ENCODE measurements around the gene OR8B8. TPM values are rescaled to one million over a fixed set of nuclear protein-coding genes. Genes with fewer than 3 reads are reported as not detected.

The OR8B8 gene
- total and polyA plus RNA-seq, 10 of the 15 experiments (the other 5 are each of a cell fraction or from before 2014, with no cell fraction given), result not detected

GRCh38 chr11:124421043-124421442, 24.5 kb downstream of the OR8B8 start:
- Histone ChIP-seq H3K4me2 (ENCODE audit: control insufficient read depth, insufficient read depth) (no peak overlapping the region), H3K27ac (ENCODE audit: control insufficient read depth, insufficient read depth) (no peak overlapping the region), H3K4me1 (ENCODE audit: control insufficient read depth, insufficient read depth, low read length) (no peaks in the 10 kb centered on the region), H3K4me3 (no peak overlapping the region), H4K20me1 (ENCODE audit: control insufficient read depth, insufficient read depth) (no peaks in the 10 kb centered on the region; the same call in 1 of the 2 replicates), H3K9me3 (replicated peaks; ENCODE audit: control insufficient read depth, insufficient read depth, low read length) (no peaks in the 10 kb centered on the region), H3K79me2 (ENCODE audit: control insufficient read depth, insufficient read depth, low read length) (no peaks in the 10 kb centered on the region), H3K27me3 (replicated peaks in 1 of 2; ENCODE audit: control insufficient read depth in 2 of 2, insufficient read depth in 2 of 2, low read length in 1 of 2) (peaks cover 0 to 2% of the 10 kb centered on the region in 2 experiments; a peak in 1 of 4 replicates), H3K36me3 (ENCODE audit: control insufficient read depth in 2 of 2, insufficient read depth in 2 of 2, low read length in 1 of 2) (no peaks in the 10 kb centered on the region), H2AFZ (ENCODE audit: control insufficient read depth, low read depth, low read length) (no peak overlapping the region), H3K9ac (ENCODE audit: control insufficient read depth, insufficient read depth, low read length) (no peak overlapping the region)
- BruUV-seq (replicated peaks), result no TSS peak
- ChIA-PET CTCF (no interaction called here), RAD21 (ENCODE audit: unreplicated experiment) (no interaction called here), POLR2A (no interaction called here), SMC1A (ENCODE audit: uncharacterized antibody, unreplicated experiment) (interaction anchor here (2.3 kb wide), 1 partner anchor 10 kb away, joined by 6 read pairs; no protein-coding TSS in a partner anchor)
- 57% methylated on average over 4 of the region's 4 CpGs for WGBS (ENCODE audit: insufficient coverage, insufficient replicate concordance, low lambda C conversion rate, missing lambda C conversion rate)
- TF ChIP-seq STAT3 (IDR thresholded peaks at IDR 0.05; ENCODE audit: low read depth, low read length) (no peak), STAT1 (conservative IDR thresholded peaks at IDR 0.05) (no peak)
- ATAC-seq, result no peak
- DNase-seq (ENCODE audit: low read depth, low spot score), result no peak
- FAIRE-seq, result no peak
- intact Hi-C loops (cut with micrococcal nuclease; ENCODE audit: unreplicated experiment) (no loop called here), in situ Hi-C loops (cut with MboI) (loop anchor here (25.0 kb wide), 1 partner anchor 416 kb away; no protein-coding TSS in a partner anchor)

- H4K20me1 ChIP-seq (ENCODE audit: control insufficient read depth, insufficient read depth), result no peaks in the 10 kb centered on the region
- H3K27me3 ChIP-seq (replicated peaks in 1 of 2; ENCODE audit: control insufficient read depth in 2 of 2, insufficient read depth in 2 of 2, low read length in 1 of 2), result no peaks in the 10 kb centered on the region
- 2% methylated on average over 5 of the region's 5 CpGs for WGBS (ENCODE audit: insufficient coverage, insufficient replicate concordance, low lambda C conversion rate, missing lambda C conversion rate)
- ChIA-PET POLR2A (no interaction called here), RAD21 (ENCODE audit: unreplicated experiment) (interaction anchor here (0.7 to 1.8 kb wide), 3 partner anchors 14 to 421 kb away, joined by 3 to 5 read pairs (median 3); no protein-coding TSS in a partner anchor), SMC1A (ENCODE audit: uncharacterized antibody, unreplicated experiment) (interaction anchor here (0.7 to 2.8 kb wide), 5 partner anchors 24 to 345 kb away, joined by 3 to 12 read pairs (median 3); no protein-coding TSS in a partner anchor), CTCF (interaction anchor here (0.6 to 3.9 kb wide), 17 partner anchors 8 to 1585 kb away, joined by 3 to 32 read pairs (median 4); partner anchors contain the start of gene OR8B4)
- peak; percentile 51; the same call in 1 of the 2 replicates for TF ChIP-seq SMC3 (IDR thresholded peaks at IDR 0.05; ENCODE audit: borderline replicate concordance, low read length)
- TF ChIP-seq ZNF384 (IDR thresholded peaks at IDR 0.05; ENCODE audit: borderline replicate concordance, low read depth, low read length), result peak; percentile 98
- TF ChIP-seq CTCF (IDR thresholded peaks at IDR 0.05 in 2 of 3, conservative IDR thresholded peaks at IDR 0.05 in 1 of 3; ENCODE audit: control insufficient read depth in 2 of 3, extremely low read depth in 1 of 3, insufficient read depth in 1 of 3, low read depth in 3 of 3, low read length in 3 of 3), result peak; percentile 54 to 70 (median 66)
- no peak for TF ChIP-seq HDGF (IDR thresholded peaks at IDR 0.05)
- TF ChIP-seq RAD21 (IDR thresholded peaks at IDR 0.05; ENCODE audit: insufficient read depth, low read depth, low read length), result peak; percentile 76
- no peak for TF ChIP-seq TARDBP (IDR thresholded peaks at IDR 0.05; ENCODE audit: borderline replicate concordance)
- no peak for DNase-seq (ENCODE audit: low read depth, low spot score)
- no peak for ATAC-seq
- in situ Hi-C loops (cut with MboI), result loop anchor here (5.0 to 25.0 kb wide), 2 partner anchors 172 to 422 kb away; no protein-coding TSS in a partner anchor
- H2AFZ ChIP-seq (ENCODE audit: control insufficient read depth, low read depth, low read length), result no peak overlapping the region
- no peaks in the 10 kb centered on the region for H3K9me3 ChIP-seq (replicated peaks; ENCODE audit: control insufficient read depth, insufficient read depth, low read length)
- H3K79me2 ChIP-seq (ENCODE audit: control insufficient read depth, insufficient read depth, low read length), result no peaks in the 10 kb centered on the region
- H3K4me2 ChIP-seq (ENCODE audit: control insufficient read depth, insufficient read depth), result no peak overlapping the region
- H3K4me3 ChIP-seq, result no peak overlapping the region
- no peaks in the 10 kb centered on the region for H3K36me3 ChIP-seq (ENCODE audit: control insufficient read depth in 2 of 2, insufficient read depth in 2 of 2, low read length in 1 of 2)
- no TSS peak for BruUV-seq (replicated peaks)
- no peak overlapping the region for H3K9ac ChIP-seq (ENCODE audit: control insufficient read depth, insufficient read depth, low read length)
- H3K27ac ChIP-seq (ENCODE audit: control insufficient read depth, insufficient read depth), result no peak overlapping the region
- no peaks in the 10 kb centered on the region for H3K4me1 ChIP-seq (ENCODE audit: control insufficient read depth, insufficient read depth, low read length)
- FAIRE-seq, result no peak
- intact Hi-C loops (cut with micrococcal nuclease; ENCODE audit: unreplicated experiment), result loop anchor here (1.0 to 5.0 kb wide), 2 partner anchors 171 to 422 kb away; no protein-coding TSS in a partner anchor
Observed at GRCh38 chr11:124415356-124415923, 30.1 kb downstream of the OR8B8 start.
